GM19351 (cell line): ENCODE measurements around the gene FOLR1.

Experiments
- ATAC-seq: cut with Tn5 transposase; IDR thresholded peaks from one replicate; pipeline ENCODE4 v1.9.1; 2021; ENCODE audit warnings: mild to moderate bottlenecking, moderate library complexity; ENCODE audit not compliant: unreplicated experiment

The FOLR1 gene

DNA sequence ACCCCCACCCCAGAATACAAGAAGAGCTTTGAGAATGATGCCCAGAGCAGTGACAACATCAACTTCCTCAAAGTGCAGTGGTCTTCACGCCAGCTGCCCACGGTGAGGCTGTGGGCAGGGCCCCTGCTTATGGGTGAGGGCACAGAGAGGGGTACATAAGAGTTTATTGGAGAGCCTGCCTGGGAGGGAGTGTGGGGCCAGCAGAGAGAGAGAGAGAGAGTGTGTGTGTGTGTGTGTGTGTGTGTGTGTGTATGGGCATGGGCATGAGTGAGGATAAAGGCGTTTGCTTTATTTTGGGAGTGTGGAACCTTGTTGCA, 42.5 kb downstream of the FOLR1 start:
- ATAC-seq: no peak

DNA sequence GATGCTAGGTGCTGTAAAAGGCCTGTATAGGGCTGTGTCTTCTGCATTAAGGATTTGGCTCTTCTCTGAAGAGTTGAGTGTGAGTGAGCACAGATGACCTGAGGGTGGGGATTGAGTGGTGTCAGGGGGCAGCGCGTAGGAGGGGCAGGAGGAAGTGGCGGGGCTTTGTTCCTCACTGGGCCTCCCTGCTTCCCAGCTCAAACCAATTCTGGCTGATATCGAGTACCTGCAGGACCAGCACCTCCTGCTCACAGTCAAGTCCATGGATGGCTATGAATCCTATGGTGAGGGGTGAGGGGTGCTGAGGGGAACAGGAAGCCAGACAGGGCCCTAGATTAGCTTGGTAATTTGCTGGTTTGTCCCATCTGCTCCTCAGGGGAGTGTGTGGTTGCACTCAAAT, 43.0 kb downstream of the FOLR1 start:
- ATAC-seq: no peak

DNA sequence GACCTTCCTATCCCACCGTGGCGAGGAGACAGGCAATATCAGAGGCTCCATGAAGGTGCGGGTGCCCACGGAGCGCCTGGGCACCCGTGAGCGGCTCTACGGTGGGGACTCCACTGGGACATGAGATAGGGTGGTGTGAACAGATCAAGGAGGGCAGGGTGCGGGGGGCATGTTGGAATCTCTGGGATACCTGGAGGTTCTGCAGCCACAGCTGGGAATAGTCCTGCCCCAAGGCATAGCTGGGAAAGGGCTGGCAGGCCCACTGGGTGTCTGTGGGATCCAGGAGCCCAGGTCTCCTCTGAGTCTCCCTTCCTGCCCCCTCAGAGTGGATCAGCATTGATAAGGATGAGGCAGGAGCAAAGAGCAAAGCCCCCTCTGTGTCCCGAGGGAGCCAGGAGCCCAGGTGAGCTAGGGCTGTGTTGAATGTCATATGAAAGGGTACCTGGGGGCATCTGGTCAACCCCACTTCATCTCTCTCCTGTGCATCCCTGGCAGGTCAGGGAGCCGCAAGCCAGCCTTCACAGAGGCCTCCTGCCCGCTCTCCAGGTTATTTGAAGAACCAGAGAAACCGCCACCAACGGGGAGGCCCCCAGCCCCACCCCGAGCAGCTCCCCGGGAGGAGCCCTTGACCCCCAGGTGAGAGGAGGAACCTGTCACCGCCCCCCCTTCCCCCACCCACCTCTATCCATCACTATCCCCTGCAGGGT, 43.6 kb downstream of the FOLR1 start:
- ATAC-seq: no peak

DNA sequence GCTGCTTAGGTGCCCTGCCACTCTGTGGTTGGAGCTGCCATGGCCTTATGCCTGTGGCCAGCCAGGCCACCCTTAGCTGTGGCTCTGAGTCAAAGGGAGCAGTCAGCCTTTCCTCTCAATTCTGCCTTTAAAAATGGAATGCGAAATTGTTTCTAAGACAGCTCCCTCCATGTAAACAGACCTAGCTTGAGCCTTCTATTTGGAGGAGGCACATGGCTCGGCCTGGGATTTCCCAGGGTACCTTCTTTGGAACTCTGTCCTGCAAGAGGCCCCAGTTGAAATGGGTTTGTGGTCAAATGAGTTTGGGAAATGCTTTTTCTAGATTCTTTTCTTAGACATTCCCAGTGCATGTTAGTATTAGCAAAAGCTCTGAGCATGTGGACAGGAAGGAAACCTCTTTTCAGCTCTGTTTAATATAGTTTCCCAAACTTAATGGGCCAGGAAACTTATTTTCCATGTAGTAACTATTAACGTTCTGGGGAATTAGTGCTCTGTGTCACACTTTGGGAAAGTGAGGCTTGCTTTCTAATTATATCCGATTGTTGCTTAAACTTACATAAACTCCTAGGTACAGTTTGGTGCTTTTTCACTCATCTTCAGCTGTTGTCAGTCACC, 44.2 kb downstream of the FOLR1 start:
- ATAC-seq: no peak

DNA sequence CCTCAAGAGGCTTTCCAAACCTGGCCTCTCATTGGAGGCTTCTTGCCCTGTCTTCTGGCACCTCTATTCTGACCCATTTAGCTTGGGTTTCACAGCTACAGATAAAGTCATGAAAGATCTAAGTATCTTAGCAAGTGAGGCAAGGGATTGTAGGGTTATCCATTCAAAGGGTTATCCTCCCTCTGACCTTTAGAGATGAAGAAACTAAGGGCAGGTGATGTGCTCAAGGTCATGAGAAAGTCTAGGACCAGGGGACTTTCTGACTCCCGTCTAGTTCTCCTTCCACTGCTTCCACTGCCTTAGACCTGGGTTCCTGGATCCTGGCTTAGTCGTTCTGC, 44.8 kb downstream of the FOLR1 start:
- no peak for ATAC-seq

GRCh38 chr11:72237112-72237931, 45.4 kb downstream of the FOLR1 start:
- ATAC-seq: no peak

- ATAC-seq: no peak
Observed at GRCh38 chr11:72238040-72238450, 46.1 kb downstream of the FOLR1 start.

GRCh38 chr11:72238492-72239312, 46.8 kb downstream of the FOLR1 start:
- no peak for ATAC-seq

- no peak for ATAC-seq
Observed at GRCh38 chr11:72239313-72239848, 47.4 kb downstream of the FOLR1 start.

- no peak for ATAC-seq
Observed at GRCh38 chr11:72239849-72240460, 48.0 kb downstream of the FOLR1 start.

GRCh38 chr11:72240461-72241290, 48.7 kb downstream of the FOLR1 start:
- no peak for ATAC-seq

DNA sequence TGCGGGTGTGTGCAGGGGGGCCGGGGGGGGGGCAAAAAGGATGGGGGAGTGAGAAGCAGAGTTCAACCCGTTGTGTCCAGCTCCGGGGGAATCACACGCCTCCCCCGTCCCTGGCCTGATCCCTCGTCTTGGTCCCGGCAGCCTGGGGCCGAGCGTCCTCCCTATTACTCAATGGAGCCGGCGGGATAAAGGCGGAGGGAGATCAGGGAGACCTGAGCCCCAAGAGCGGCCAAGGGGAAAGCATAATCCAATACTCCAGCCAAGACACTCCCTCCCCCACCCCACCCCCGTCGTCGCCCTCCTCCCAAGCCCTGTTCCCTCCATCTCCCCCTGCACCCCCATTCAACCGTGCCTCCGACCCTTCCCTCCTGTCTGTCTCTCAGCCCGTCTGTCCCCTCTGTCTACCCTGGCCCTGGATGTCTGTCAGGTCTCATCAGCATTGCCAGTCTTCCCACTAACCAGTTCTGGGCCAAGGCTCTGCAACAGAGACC, 49.4 kb downstream of the FOLR1 start:
- no peak for ATAC-seq

DNA sequence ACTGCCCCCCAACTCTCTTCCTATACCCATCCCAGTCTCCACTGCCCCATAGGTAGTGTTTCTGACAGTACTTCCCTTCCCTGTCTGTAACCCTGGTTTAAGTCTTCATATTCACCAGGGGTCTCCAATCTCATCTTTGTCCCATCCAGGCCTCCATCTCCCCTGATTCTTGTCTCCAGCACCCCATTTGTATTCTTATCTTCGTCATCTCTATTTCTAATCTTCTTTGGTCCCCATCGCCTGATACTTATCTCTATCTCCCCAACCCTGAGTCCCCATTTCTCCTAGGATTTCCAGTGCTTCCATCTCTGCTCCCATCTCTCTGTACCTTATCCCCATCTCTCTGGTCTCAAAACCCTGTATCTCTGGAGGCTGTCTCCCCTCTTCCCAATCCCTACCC, 50.2 kb downstream of the FOLR1 start:
- no peak for ATAC-seq

GRCh38 chr11:72243173-72244059, 51.5 kb downstream of the FOLR1 start:
- no peak for ATAC-seq

DNA sequence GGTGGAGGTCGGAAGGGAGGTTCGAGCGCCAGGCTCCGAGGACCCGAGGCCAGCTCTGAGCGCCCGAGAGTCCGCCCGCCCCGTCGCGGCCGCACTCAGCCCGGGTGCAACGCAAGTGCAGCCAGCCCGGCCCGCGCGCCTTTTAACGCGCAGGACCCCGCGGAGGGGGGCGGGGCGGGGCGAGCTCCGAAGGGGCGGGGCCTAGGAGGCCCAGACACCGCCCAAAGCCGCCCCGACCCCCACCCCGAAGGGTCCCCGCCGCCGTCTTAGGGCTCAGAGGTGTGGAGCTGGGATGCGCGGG, 52.1 kb downstream of the FOLR1 start, which contains the start of gene PHOX2A:
Gene PHOX2A, minus strand, starts transcription at position 117 of the 301 bp plus-strand sequence. CDS start 172 bp downstream, outside the sequence.
- no peak for ATAC-seq

DNA sequence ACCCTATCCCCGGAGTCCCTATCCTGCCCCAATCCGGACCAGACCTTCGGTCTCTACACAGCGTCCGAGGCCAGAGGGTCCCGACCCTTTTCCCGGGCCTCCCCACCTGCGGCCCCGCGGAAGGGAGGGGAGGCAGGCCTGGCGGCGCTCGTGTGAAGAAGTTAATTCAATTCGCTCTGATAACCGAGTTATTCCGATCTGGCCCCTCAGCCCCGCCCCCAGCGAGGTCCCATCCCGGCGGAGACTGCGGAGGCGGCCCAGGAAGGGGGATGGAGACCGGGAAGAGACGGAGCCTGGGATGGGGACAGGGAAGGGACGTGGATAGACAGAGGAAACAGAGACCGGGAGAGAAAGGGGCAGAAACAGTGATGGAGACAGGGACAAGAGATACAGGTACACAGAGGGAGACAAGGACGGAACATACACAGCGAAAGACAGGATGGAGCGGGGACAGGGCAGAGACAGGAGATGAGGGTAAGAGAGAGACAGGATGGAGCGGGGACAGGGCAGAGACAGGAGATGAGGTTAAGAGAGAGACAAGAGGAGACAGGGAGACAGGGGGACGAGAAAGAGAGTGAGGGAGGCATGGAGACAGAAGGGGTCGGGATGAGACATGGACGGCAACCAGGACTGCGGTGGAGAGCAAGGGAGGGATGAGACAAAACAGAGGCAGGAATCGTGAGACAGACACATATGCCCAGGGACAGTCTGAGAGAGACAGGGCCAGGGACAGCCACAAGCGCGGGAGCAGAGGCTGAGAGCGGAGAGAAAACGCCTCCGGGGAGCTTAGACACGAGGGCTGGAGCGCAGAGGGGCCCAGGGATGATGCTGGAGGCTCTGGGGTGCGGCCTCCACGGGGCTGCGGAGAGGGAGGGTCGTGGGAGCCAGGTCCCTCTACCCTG, 52.7 kb downstream of the FOLR1 start:
- ATAC-seq: no peak

DNA sequence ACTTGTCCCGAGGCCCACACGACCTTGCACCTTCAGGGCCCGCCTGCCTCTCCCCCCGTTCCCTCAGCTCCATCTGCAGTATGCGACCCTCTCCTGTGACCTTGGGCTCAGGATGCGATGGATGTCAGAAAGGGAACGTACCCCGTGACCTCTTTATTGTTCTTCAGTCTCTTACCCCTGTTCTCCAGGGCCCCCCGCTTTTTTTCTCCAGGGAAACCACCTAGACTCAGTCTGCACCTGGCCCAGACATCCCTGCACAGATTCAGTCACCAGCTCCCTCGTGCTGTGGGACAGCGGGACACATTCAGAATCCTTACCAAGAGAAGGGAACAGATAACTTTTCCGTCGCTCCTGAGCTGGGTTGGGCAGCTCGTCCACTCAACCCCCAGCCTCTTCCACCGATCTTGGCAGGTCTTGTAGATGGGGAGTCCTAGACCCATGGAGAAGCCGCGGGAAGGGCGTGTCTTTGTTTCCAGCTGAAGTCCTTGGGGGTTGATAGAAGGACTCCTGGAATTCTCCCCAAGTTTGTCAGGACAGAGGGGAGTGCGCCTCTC, 53.4 kb downstream of the FOLR1 start:
- ATAC-seq: no peak
